ENCODE measurements around the gene HTD2. TPM values are rescaled to one million over a fixed set of nuclear protein-coding genes. Genes with fewer than 3 reads are reported as not detected.

Gene HTD2
- total RNA-seq, 2 donors from 2014 or later, result 7.9 to 11.4 TPM

- Mint-ChIP-seq H3K27me3 (ENCODE audit: low read depth) (no peaks in the 10 kb centered on the region), H3K36me3 (ENCODE audit: insufficient read depth in 2 of 2) (peaks cover 3 to 7% of the 10 kb centered on the region in 2 donors), H3K4me1 (ENCODE audit: low read depth) (peaks cover 49% of the 10 kb centered on the region), H3K4me3 (no peak overlapping the region), H3K27ac (no peak overlapping the region), H3K9me3 (no peaks in the 10 kb centered on the region)
- peak; percentile 77 to 80 for ATAC-seq (replicated peaks in 1 of 2)
- peak in 1 of 2 donors; percentile 32 for DNase-seq
Observed at GRCh38 chr3:58358092-58358491, 51.8 kb downstream of the HTD2 start.

- DNase-seq (no peak), ATAC-seq (replicated peaks in 1 of 2) (no peak)
- Mint-ChIP-seq H3K9me3 (no peaks in the 10 kb centered on the region), H3K4me1 (ENCODE audit: low read depth) (peaks cover 43% of the 10 kb centered on the region), H3K36me3 (ENCODE audit: insufficient read depth in 2 of 2) (peaks cover 0 to 7% of the 10 kb centered on the region in 2 donors), H3K27ac (no peak overlapping the region), H3K4me3 (no peak overlapping the region), H3K27me3 (ENCODE audit: low read depth) (no peaks in the 10 kb centered on the region)
Observed at GRCh38 chr3:58358808-58359207, 52.5 kb downstream of the HTD2 start.

GRCh38 chr3:58359621-58360020, 53.3 kb downstream of the HTD2 start:
- ATAC-seq (replicated peaks in 1 of 2) (no peak), DNase-seq (no peak)
- Mint-ChIP-seq H3K9me3 (no peaks in the 10 kb centered on the region), H3K4me1 (ENCODE audit: low read depth) (peaks cover 43% of the 10 kb centered on the region), H3K36me3 (ENCODE audit: insufficient read depth in 2 of 2) (peaks cover 0 to 6% of the 10 kb centered on the region in 2 donors), H3K27me3 (ENCODE audit: low read depth) (no peaks in the 10 kb centered on the region), H3K4me3 (no peak overlapping the region), H3K27ac (no peak overlapping the region)

- Mint-ChIP-seq H3K27ac (no peak overlapping the region), H3K36me3 (ENCODE audit: insufficient read depth in 2 of 2) (peaks cover 0 to 7% of the 10 kb centered on the region in 2 donors), H3K4me3 (no peak overlapping the region), H3K4me1 (ENCODE audit: low read depth) (peaks cover 48% of the 10 kb centered on the region), H3K9me3 (no peaks in the 10 kb centered on the region), H3K27me3 (ENCODE audit: low read depth) (no peaks in the 10 kb centered on the region)
- ATAC-seq (replicated peaks in 1 of 2) (no peak), DNase-seq (no peak)
Observed at GRCh38 chr3:58361866-58362265, 55.5 kb downstream of the HTD2 start.

- no peak for ATAC-seq (replicated peaks in 1 of 2)
- Mint-ChIP-seq H3K36me3 (ENCODE audit: insufficient read depth in 2 of 2) (peaks cover 0 to 7% of the 10 kb centered on the region in 2 donors), H3K27me3 (ENCODE audit: low read depth) (no peaks in the 10 kb centered on the region)
Observed at GRCh38 chr3:58366699-58367098, 60.4 kb downstream of the HTD2 start.

DNA sequence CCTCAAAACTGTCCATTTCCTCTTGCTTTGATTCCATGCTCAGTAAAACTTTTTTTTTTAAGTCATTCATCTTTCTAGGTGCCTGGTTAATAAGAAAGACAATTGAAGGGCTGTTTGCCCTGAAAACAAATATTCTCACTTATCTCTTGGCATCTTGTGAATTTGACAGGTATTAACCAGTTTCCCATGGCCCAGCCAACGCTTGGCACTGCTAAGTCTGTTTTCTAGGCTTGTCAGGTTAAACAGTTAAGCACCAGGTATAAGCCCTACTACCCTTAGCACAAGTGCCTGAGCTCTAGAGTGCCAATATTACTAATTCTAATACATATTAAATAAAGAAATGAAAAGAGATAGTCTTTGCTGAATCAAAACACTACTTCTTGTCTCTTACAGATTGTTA, 62.7 kb downstream of the HTD2 start:
- no peaks in the 10 kb centered on the region for H3K9me3 Mint-ChIP-seq
- H3K4me1 Mint-ChIP-seq (ENCODE audit: low read depth), result peaks cover 29% of the 10 kb centered on the region
- H3K27me3 Mint-ChIP-seq (ENCODE audit: low read depth), result no peaks in the 10 kb centered on the region
- no peak overlapping the region for H3K4me3 Mint-ChIP-seq
- peaks cover 0 to 7% of the 10 kb centered on the region in 2 donors for H3K36me3 Mint-ChIP-seq (ENCODE audit: insufficient read depth in 2 of 2)
- no peak overlapping the region for H3K27ac Mint-ChIP-seq
- ATAC-seq (replicated peaks in 1 of 2) (no peak), DNase-seq (no peak)

More at GRCh38 chr3:58366699-58367098, 60.4 kb downstream of the HTD2 start:
- DNase-seq, result no peak
- H3K27ac Mint-ChIP-seq, result peak overlapping the region; percentile 40
- peaks cover 32% of the 10 kb centered on the region for H3K4me1 Mint-ChIP-seq (ENCODE audit: low read depth)
- H3K4me3 Mint-ChIP-seq, result no peak overlapping the region
- no peaks in the 10 kb centered on the region for H3K9me3 Mint-ChIP-seq

Other genes with a start within 250 kb of the HTD2 start
- not detected for gene DNASE1L3, start 95.5 kb upstream of the HTD2 start, total RNA-seq
- 1 to 10 TPM; 4.1 to 7.3 TPM for gene ABHD6, start 68.7 kb upstream of the HTD2 start, total RNA-seq
- gene RPP14, start 275 bp upstream of the HTD2 start, total RNA-seq, result 10 to 100 TPM; 16.6 to 17.2 TPM
- 10 to 100 TPM; 76.1 to 79.0 TPM for gene PXK, start 26.4 kb downstream of the HTD2 start, total RNA-seq
- gene PDHB, start 127.3 kb downstream of the HTD2 start, total RNA-seq, result 10 to 100 TPM; 36.9 to 40.5 TPM
- gene KCTD6, start 185.6 kb downstream of the HTD2 start, total RNA-seq, result 1 to 10 TPM; 7.3 to 8.2 TPM
- not detected for gene ACOX2, start 230.7 kb downstream of the HTD2 start, total RNA-seq